NCI-H2196 (cell line): ENCODE data around the gene PDLIM4.

Experiments used
- DNase-seq: peaks from one replicate; lab custom pipeline; 2025; ENCODE audit not compliant: unreplicated experiment; lab: John Stamatoyannopoulos, UW

Gene PDLIM4

GRCh38 chr5:132257131-132258101 is at the start of gene PDLIM4:
TSS of gene PDLIM4 (plus strand) at chr5:132257696. CDS start at chr5:132257735, 39 bp downstream.
- no peak for DNase-seq

- no peak for DNase-seq
These were observed 49.7 kb upstream of the PDLIM4 start for GRCh38 chr5:132207778-132208177.

GRCh38 chr5:132209131-132209530 is 48.4 kb upstream of the PDLIM4 start:
- no peak for DNase-seq

- DNase-seq = no peak
These were observed 47.5 kb upstream of the PDLIM4 start for GRCh38 chr5:132209901-132210545.

GRCh38 chr5:132210944-132211343 is 46.6 kb upstream of the PDLIM4 start:
- no peak for DNase-seq

- no peak for DNase-seq
These were observed 45.7 kb upstream of the PDLIM4 start for GRCh38 chr5:132211787-132212186.

GRCh38 chr5:132213666-132214065 is 43.8 kb upstream of the PDLIM4 start:
- no peak for DNase-seq

- no peak for DNase-seq
These were observed 43.0 kb upstream of the PDLIM4 start for GRCh38 chr5:132214491-132214890.

GRCh38 chr5:132215329-132215728 is 42.2 kb upstream of the PDLIM4 start:
- DNase-seq = peak; percentile 76

GRCh38 chr5:132218321-132218720 is 39.2 kb upstream of the PDLIM4 start:
- DNase-seq = no peak

GRCh38 chr5:132219289-132219970 is 38.1 kb upstream of the PDLIM4 start:
- no peak for DNase-seq

- no peak for DNase-seq
These were observed 37.5 kb upstream of the PDLIM4 start for GRCh38 chr5:132219981-132220380.

GRCh38 chr5:132220491-132220890 is 37.0 kb upstream of the PDLIM4 start:
- DNase-seq = no peak

- DNase-seq = no peak
These were observed 35.5 kb upstream of the PDLIM4 start for GRCh38 chr5:132221781-132222648.

GRCh38 chr5:132222649-132223038 is 34.9 kb upstream of the PDLIM4 start:
- no peak for DNase-seq

- DNase-seq = no peak
These were observed 33.6 kb upstream of the PDLIM4 start for GRCh38 chr5:132223861-132224260.

- DNase-seq = no peak
These were observed 32.8 kb upstream of the PDLIM4 start for GRCh38 chr5:132224716-132225115.

GRCh38 chr5:132225165-132226032 is 32.1 kb upstream of the PDLIM4 start:
- peak; percentile 36 for DNase-seq

GRCh38 chr5:132226516-132227234 is 30.8 kb upstream of the PDLIM4 start:
- DNase-seq = no peak
